ENCODE results near the gene AHR.

GRCh38 chr7:17336168-17336567 lies 37.7 kb downstream of the AHR start:
- no peak for TF ChIP-seq POLR2A (IDR thresholded peaks at IDR 0.05)
- TF ChIP-seq, protein P1, sequence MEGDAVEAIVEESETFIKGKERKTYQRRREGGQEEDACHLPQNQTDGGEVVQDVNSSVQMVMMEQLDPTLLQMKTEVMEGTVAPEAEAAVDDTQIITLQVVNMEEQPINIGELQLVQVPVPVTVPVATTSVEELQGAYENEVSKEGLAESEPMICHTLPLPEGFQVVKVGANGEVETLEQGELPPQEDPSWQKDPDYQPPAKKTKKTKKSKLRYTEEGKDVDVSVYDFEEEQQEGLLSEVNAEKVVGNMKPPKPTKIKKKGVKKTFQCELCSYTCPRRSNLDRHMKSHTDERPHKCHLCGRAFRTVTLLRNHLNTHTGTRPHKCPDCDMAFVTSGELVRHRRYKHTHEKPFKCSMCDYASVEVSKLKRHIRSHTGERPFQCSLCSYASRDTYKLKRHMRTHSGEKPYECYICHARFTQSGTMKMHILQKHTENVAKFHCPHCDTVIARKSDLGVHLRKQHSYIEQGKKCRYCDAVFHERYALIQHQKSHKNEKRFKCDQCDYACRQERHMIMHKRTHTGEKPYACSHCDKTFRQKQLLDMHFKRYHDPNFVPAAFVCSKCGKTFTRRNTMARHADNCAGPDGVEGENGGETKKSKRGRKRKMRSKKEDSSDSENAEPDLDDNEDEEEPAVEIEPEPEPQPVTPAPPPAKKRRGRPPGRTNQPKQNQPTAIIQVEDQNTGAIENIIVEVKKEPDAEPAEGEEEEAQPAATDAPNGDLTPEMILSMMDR (IDR thresholded peaks at IDR 0.05), result no peak
